Urinary bladder (tissue), 4 donors: ENCODE measurements around the gene KDM3B. TPM values are rescaled to one million over a fixed set of nuclear protein-coding genes. Genes with fewer than 3 reads are reported as not detected.
"Not testable (repeated sequence)": the region's sequence is repeated elsewhere in the genome, so short reads cannot be mapped to it uniquely, and the experiment has no call there.

Experiments used
- DNase-seq: peaks from one replicate; pipeline ENCODE4 v3.0.0-alpha.2; 2015; ENCODE audit errors: extremely low spot score
- H3K27ac ChIP-seq: one replicate; pipeline ENCODE4 v1.5.1; 2013; ENCODE audit warnings: low read depth, mild to moderate bottlenecking, moderate library complexity
- H3K36me3 ChIP-seq: one replicate; pipeline ENCODE4 v1.6.1; 2013; ENCODE audit warnings: mild to moderate bottlenecking, moderate library complexity; ENCODE audit not compliant: insufficient read depth
- H3K4me1 ChIP-seq: one replicate; pipeline ENCODE4 v1.6.1; 2013; ENCODE audit warnings: mild to moderate bottlenecking, moderate library complexity; ENCODE audit not compliant: insufficient read depth
- H3K4me3 ChIP-seq: one replicate; pipeline ENCODE4 v1.5.1; 2013; ENCODE audit warnings: low read depth, low read length
- WGBS: extraction: QIAGEN DNeasy Blood & Tissue Kit; methylation state at CpG from one replicate; pipeline ENCODE4 v1.1.7; 2013; 5-methylcytosine and 5-hydroxymethylcytosine counted together
- polyA plus RNA-seq: library from polyadenylated mRNA; stranded (reverse); fragments of 200-250 nt; gene quantifications from one replicate; pipeline ENCODE4 v1.2.3, GENCODE V29; 2013
- total RNA-seq: library from RNA; depleted of rRNA; stranded (reverse); fragments of >200 nt; gene quantifications from one replicate; pipeline ENCODE4 v1.2.3, GENCODE V29; 2014
- donor health status: healthy with polysubstance abuse.
- donor health status: healthy.

The KDM3B gene
- total and polyA plus RNA-seq, 2 donors: 36.2 to 68.7 TPM

DNA sequence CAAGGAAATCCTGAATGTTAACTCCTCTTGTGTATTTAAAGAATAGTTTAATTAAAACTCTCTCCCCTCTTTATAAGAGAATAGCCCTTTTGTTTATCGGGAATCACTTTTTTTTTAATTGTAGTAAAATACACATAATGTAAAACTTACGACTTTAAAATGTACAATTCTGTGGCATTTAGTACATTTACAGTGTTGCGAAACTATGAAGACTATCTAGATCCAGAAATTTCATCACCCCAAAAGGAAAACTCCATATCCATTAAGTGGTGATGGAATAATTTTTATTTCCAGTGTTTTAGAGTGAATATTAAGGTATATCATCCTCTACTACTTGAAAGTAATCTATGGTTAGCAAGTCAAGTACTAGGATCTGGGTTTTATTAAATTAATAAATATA, 36.8 kb downstream of the KDM3B start:
- 93% methylated on average over 3 of the region's 3 CpGs for WGBS
- Histone ChIP-seq H3K27ac (no peak overlapping the region), H3K4me3 (no peak overlapping the region), H3K36me3 (peaks cover 18% of the 10 kb centered on the region), H3K4me1 (no peaks in the 10 kb centered on the region)
- no peak for DNase-seq

DNA sequence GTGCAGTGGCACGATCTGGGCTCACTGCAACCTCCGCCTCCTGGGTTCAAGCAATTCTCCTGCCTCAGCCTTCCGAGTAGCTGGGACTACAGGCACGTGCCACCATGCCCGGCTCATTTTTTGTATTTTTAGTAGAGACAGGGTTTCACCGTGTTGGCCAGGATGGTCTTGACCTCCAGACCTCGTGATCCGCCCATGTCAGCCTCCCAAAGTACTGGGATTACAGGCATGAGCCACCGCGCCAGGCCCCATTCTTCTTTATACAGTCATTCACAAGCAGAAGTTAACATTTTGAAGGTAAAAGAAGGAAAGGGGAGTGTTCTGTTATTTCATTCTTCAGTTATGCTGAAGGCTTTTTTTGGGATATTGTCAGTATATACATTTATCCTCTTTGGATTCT, 37.4 kb downstream of the KDM3B start:
- not testable (repeated sequence) for DNase-seq, H3K27ac ChIP-seq
- H3K36me3 ChIP-seq: peaks cover 18% of the 10 kb centered on the region

DNA sequence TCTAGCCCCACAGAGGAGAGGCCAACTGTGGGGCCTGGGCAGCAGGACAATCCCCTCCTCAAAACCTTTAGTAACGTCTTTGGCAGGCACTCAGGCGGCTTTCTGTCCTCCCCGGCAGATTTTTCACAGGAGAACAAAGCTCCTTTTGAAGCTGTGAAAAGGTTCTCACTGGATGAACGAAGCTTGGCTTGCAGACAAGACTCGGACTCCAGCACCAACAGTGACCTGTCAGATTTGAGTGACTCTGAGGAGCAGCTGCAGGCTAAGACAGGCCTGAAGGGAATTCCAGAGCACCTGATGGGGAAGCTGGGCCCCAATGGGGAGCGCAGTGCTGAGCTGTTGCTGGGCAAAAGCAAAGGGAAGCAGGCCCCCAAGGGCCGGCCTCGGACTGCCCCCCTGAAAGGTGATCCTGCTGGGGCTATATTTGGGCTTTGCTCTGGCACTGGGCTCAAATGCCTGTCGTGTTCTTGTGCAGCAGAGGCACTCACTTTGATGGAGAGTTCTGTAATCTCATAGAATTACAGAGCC, 39.4 kb downstream of the KDM3B start:
- Histone ChIP-seq H3K4me1 (no peaks in the 10 kb centered on the region), H3K4me3 (no peak overlapping the region), H3K27ac (no peak overlapping the region), H3K36me3 (peaks cover 11% of the 10 kb centered on the region)
- 64% methylated on average over 9 of the region's 9 CpGs for WGBS
- no peak for DNase-seq

More for the DNA sequence above, 37.4 kb downstream of the KDM3B start:
- WGBS: 92% methylated on average over 10 of the region's 10 CpGs
- not testable (repeated sequence) for H3K4me3 ChIP-seq, H3K4me1 ChIP-seq

DNA sequence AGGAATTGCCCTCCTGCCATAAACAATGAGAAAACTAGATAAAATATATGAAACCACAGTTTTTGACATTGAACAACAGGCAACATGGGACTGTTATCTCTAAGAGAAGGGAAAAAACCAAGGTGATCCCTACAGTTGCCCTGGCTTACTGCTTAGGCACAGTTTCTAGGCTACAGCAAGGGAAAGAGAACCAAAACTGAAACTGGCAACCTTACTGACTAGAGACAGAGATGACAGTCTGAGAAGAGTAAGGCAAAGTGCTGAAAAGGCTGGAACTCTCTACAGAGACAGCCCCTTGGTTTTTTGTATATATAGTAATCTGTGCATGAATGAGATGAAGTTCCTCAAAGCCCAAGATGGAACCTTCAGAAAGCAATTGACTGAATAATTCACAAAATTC, 50.2 kb downstream of the KDM3B start:
- Histone ChIP-seq H3K4me3 (no peak overlapping the region), H3K27ac (no peak overlapping the region), H3K36me3 (peaks cover 6% of the 10 kb centered on the region), H3K4me1 (no peaks in the 10 kb centered on the region)
- DNase-seq: no peak

DNA sequence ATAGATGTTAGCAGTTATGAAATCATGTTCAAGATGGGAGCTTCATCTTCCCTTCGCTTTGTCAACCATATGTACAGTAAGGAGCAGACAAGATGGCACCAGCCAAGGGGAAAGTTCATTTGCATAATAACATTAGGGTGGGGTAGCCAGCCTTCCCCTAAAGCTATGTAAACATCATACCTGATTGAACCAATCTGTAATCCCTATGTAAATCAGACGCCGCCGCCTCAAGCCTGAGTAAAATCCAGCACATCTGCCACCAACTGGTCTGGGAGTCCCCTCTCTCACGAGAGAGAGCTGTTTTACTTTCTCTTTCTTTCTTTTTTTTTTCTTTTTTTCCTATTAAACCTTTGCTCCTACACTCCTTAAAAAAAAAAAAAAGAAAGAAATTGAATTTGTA, 55.5 kb downstream of the KDM3B start:
- Histone ChIP-seq H3K4me3 (no peak overlapping the region), H3K36me3 (no peaks in the 10 kb centered on the region), H3K4me1 (no peaks in the 10 kb centered on the region), H3K27ac (no peak overlapping the region)
- 67% methylated on average over 5 of the region's 5 CpGs for WGBS
- no peak for DNase-seq

DNA sequence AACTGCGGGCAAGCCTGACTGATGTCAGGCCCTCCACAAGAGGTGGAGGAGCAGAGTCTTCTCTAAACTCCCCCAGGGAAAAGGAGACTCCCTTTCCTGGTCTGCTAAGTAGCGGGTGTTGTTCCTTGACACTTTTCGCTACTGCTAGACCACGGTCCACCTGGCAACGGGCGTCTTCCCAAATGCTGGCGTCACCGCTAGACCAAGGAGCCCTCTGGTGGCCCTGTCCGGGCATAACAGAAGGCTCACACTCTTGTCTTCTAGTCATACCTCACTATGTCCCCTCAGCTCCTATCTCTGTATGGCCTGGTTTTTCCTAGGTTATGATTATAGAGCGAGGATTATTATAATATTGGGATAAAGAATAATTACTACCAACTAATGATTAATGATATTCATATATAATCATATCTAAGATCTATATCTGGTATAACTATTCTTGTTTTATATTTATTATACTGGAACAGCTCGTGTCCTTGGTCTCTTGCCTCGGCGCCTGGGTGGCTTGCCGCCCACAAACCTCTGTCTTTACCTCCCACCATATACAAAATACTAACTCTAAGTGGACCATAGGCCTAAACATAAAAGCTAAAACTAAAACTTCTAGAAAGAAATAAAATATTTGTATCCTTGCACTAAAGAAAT, 58.6 kb downstream of the KDM3B start:
- not testable (repeated sequence) for H3K4me3 ChIP-seq, H3K27ac ChIP-seq, DNase-seq, H3K36me3 ChIP-seq, H3K4me1 ChIP-seq
- WGBS: 77% methylated on average over 13 of the region's 14 CpGs

DNA sequence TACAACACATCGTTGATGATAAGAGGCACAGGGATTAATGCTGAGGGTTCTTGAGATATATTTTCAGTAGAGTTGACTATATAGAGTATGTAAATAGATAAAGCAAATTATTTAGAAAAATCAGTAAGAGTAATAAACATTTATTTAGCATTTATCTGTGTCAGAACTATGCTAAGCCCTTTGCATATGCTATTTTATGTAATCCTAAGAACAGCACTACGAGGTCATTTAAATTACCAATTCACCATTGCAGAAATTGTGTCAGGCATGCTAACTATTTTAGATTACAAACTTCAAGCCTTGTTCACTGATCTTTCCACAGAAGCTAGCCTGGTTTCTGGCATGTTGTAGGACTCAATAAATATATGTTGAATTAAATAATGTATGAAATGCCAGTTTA, 66.0 kb downstream of the KDM3B start:
- WGBS: 44% methylated on average over 2 of the region's 2 CpGs
- H3K36me3 ChIP-seq: peaks cover 8% of the 10 kb centered on the region
- DNase-seq: no peak
- H3K4me1 ChIP-seq: no peaks in the 10 kb centered on the region
- H3K4me3 ChIP-seq: no peak overlapping the region
- H3K27ac ChIP-seq: no peak overlapping the region

DNA sequence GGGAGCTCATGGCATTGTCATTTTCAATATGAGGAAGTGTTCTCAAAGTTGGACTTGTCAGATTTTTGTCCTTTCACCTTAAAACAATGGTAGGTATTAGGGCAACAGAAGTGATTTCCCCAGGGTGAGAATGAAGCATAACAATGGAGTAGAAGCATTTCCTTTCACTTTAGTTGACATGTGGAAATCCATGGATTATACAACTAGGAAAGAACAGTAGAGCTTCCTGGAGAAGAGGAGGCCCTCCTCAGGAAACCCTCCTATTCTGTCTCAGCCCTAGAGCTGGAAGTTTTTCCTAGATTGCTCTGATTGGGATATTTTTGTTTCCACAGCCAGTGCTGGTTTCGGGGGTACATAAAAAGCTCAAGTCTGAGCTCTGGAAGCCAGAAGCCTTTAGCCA, 72.6 kb downstream of the KDM3B start:
- DNase-seq: no peak
- WGBS: 93% methylated on average over 1 of the region's 1 CpG
- H3K36me3 ChIP-seq: peaks cover 14% of the 10 kb centered on the region
- H3K4me3 ChIP-seq: no peak overlapping the region
- H3K27ac ChIP-seq: no peak overlapping the region
- no peaks in the 10 kb centered on the region for H3K4me1 ChIP-seq

DNA sequence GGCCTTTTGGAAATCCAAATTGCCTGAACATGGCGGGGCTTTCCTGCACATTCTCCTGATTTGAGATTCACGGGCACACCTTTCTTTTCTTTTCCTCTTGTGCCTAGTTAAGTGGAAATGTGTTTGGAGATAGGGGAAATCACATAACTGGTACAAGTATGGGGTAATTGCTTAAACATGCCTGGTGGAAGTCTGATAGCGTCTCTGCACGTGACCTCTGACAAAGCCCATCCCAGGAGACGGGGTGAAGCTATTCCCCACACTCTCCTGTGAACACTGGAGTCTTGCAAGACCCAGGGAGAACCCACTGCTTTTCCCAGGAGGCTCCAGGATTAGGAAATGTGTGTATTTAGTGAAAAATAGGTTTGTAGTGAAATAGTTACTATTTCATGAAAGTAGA, 83.5 kb downstream of the KDM3B start:
- WGBS: 80% methylated on average over 5 of the region's 5 CpGs
- DNase-seq: no peak
- H3K27ac ChIP-seq: peak overlapping the region; percentile 13
- peaks cover 6% of the 10 kb centered on the region for H3K36me3 ChIP-seq
- peaks cover 1% of the 10 kb centered on the region for H3K4me1 ChIP-seq
- no peak overlapping the region for H3K4me3 ChIP-seq

DNA sequence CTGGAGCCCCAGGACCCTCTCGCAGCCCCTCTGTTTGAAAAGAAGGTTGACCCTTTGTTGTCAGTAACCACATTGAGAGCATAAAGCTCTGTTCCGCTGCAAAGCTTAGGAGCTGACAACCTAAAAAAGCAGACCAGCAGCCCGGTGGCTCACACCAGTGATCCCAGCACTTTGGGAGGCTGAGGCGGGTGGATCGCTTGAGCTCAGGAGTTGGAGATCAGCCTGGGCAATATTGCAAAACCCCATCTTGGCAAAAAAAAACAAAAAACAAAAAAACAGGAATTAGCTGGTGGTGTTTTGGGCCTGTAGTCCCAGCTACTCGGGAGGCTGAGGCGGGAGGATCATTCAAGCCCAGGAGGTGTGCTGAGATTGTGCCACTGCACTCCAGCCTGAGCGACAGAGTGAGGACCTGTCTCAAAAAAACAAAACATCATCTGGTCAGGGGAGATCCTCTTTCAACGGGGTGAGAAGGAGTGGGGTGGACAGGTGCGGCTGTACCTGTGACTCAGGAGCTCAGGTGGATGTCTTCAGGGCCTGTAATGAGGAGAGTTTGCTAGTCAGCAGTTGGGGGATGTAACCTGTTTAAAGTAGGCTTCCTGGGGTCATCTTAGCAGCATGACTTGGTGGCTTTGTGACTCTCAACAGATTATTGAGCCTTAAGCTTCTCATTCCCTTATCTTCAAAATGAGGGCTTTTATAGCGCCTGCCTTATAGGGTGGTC, 85.7 kb downstream of the KDM3B start:
- Histone ChIP-seq H3K36me3 (peaks cover 3% of the 10 kb centered on the region), H3K4me1 (peaks cover 1% of the 10 kb centered on the region), H3K27ac (no peak overlapping the region), H3K4me3 (peak overlapping the region; percentile 51)
- no peak for DNase-seq
- 71% methylated on average over 11 of the region's 11 CpGs for WGBS

DNA sequence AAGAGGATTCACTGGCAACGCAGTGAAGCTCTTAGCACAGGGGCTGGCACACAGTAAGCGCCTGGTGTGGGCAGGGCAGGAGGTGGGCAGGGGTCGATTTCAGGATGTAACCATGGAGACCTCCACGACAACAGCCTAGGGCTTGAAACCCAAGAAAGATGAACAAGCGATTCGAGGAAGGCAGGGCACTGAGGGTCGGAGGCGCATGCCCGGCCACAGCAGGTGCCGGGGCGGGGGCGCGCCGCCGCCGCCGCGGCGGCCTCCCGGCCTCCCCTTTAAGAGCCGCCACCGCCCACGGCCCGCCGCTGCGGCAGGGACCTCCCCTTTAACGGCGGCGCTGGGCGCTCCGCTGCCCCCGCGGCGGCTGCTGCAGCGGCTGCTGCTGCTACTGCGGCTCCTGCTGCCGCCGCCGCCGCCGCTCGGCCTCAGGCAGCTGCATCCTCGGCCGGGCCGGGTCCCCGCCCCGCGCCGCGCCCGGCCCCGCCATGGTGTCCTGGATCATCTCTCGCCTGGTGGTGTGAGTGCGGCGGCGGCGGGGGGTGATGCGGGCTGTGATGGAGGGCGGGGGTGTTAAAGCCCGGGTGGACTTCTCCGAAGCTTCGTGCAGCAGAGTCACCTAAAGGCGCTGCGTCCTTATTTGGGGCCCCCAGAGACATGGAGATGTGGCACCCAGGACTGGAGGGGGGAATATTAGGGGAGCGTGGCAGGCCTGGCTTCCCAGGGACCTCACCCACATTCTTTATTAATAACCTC, 86.4 kb downstream of the KDM3B start, which contains the start of gene REEP2:
TSS of gene REEP2 (plus strand) at position 334 of the 753 bp plus-strand sequence. CDS start at position 486, 152 bp downstream.
- H3K4me3 ChIP-seq: peak within 1 kb of the TSS; percentile 51
- peaks cover 3% of the 10 kb centered on the region for H3K36me3 ChIP-seq
- no peak for DNase-seq
- peaks cover 1% of the 10 kb centered on the region for H3K4me1 ChIP-seq
- WGBS: under 1% methylated on average over 65 of the region's 65 CpGs
- no peak within 1 kb of the TSS for H3K27ac ChIP-seq

DNA sequence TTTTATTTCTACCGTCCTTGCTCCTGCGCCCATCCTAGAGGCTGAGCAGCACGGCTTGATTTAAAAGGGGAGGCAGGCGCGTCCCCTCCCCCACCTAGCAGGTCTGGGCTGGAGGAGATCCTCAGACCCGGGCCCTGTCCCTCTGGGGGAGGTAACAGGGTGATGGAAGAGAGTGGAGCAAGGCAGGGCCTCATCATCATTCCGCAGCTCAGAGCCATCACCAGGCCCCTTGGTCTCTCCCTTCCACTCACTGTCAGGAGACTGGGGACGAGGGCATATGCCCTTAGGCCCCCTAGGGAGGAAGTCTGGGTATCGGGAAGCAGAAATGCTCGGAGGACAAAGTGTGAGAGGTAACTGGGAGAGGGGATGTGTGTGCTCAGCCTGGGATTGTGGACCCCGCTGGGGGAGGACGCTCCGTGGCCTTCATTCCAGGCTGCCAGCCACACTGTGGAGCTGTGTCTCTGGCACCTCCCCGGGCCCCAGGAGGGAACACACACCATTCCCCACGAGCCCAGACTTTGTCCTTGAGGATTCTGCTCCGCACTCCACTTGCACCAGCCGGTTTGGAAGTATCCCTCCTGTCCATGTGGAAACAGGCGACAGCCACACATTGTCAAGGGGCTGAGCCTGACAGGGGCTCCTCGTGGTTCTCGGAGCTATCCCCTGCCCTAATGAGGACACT, 87.1 kb downstream of the KDM3B start:
- DNase-seq: no peak
- 29% methylated on average over 20 of the region's 20 CpGs for WGBS
- H3K4me3 ChIP-seq: peak overlapping the region; percentile 51
- H3K36me3 ChIP-seq: peaks cover 3% of the 10 kb centered on the region
- H3K27ac ChIP-seq: no peak overlapping the region
- peaks cover 1% of the 10 kb centered on the region for H3K4me1 ChIP-seq
